Mammary epithelial cell (primary cell): ENCODE results near the gene CHMP4B.

ENCODE experiments used
- CTCF ChIP-seq, 2 donors: IDR thresholded peaks in 1 of 2; conservative IDR thresholded peaks in 1 of 2; 2 replicates each; pipeline ENCODE4 v1.5.1; 2011 to 2012; ENCODE audit warnings: inconsistent platforms in 2 of 2, low read length in 2 of 2, mild to moderate bottlenecking in 2 of 2, control low read depth in 1 of 2, low read depth in 1 of 2; ENCODE audit not compliant: insufficient read depth in 1 of 2; ENCODE audit errors: extremely low read depth in 1 of 2
- EZH2 ChIP-seq: IDR thresholded peaks from 2 replicates; pipeline ENCODE4 v1.6.1; 2012; ENCODE audit warnings: low read length, inconsistent platforms, borderline replicate concordance

GRCh38 chr20:33884633-33885032 is 73.5 kb downstream of the CHMP4B start:
- TF ChIP-seq CTCF (conservative IDR thresholded peaks at IDR 0.05 in 1 of 2, IDR thresholded peaks at IDR 0.05 in 1 of 2; ENCODE audit: extremely low read depth in 1 of 2, insufficient read depth in 1 of 2, low read depth in 1 of 2, low read length in 2 of 2) (no peak), EZH2 (no peak)
